GM21529 (cell line): ENCODE data around the gene KLK13.

ENCODE experiments used
- ATAC-seq: cut with Tn5 transposase; IDR thresholded peaks from one replicate; pipeline ENCODE4 v1.9.1; 2021; ENCODE audit not compliant: unreplicated experiment

The KLK13 gene

GRCh38 chr19:51093101-51093500 lies 28.2 kb upstream of the KLK13 start:
- ATAC-seq: no peak

GRCh38 chr19:51091895-51092873 lies 27.3 kb upstream of the KLK13 start:
- ATAC-seq: no peak

- ATAC-seq: no peak
Measured at GRCh38 chr19:51091126-51091525, 26.2 kb upstream of the KLK13 start.

GRCh38 chr19:51090471-51090870 lies 25.6 kb upstream of the KLK13 start:
- no peak for ATAC-seq

- ATAC-seq: no peak
Measured at GRCh38 chr19:51089786-51090185, 24.9 kb upstream of the KLK13 start.

GRCh38 chr19:51086153-51086850 lies 21.4 kb upstream of the KLK13 start:
- ATAC-seq: no peak

- no peak for ATAC-seq
Measured at GRCh38 chr19:51084505-51084904, 19.6 kb upstream of the KLK13 start.

GRCh38 chr19:51083783-51084182 lies 18.9 kb upstream of the KLK13 start:
- ATAC-seq: no peak

GRCh38 chr19:51083181-51083580 lies 18.3 kb upstream of the KLK13 start:
- no peak for ATAC-seq

GRCh38 chr19:51082611-51083010 lies 17.7 kb upstream of the KLK13 start, which contains the start of gene KLK14:
Gene KLK14, minus strand, starts transcription at chr19:51082887. Its CDS starts 273 bp downstream, at chr19:51082614.
- no peak for ATAC-seq

- ATAC-seq: no peak
Measured at GRCh38 chr19:51081476-51081875, 16.6 kb upstream of the KLK13 start.

GRCh38 chr19:51079481-51080110 lies 14.7 kb upstream of the KLK13 start:
- no peak for ATAC-seq

GRCh38 chr19:51078731-51079130 lies 13.8 kb upstream of the KLK13 start:
- ATAC-seq: no peak

- no peak for ATAC-seq
Measured at GRCh38 chr19:51078104-51078503, 13.2 kb upstream of the KLK13 start.

- ATAC-seq: no peak
Measured at GRCh38 chr19:51076631-51077213, 11.8 kb upstream of the KLK13 start.

GRCh38 chr19:51075998-51076397 lies 11.1 kb upstream of the KLK13 start:
- ATAC-seq: no peak

GRCh38 chr19:51071095-51071405 lies 6.2 kb upstream of the KLK13 start:
- no peak for ATAC-seq

- no peak for ATAC-seq
Measured at GRCh38 chr19:51070334-51071094, 5.6 kb upstream of the KLK13 start.

GRCh38 chr19:51066393-51067186 lies 1.7 kb upstream of the KLK13 start:
- ATAC-seq: no peak
